Transverse colon (tissue), 4 donors: ENCODE results near the gene GIPR. TPM values are rescaled to one million over a fixed set of nuclear protein-coding genes. Genes with fewer than 3 reads are reported as not detected.

Source experiments
- DNase-seq: peaks from one replicate; pipeline ENCODE4 v3.0.0-alpha.2; 2019
- H3K27ac ChIP-seq, 4 donors: fragments of 200-600 bp; sonication (generic); 2 replicates each; pipeline ENCODE4 v1.5.1; 2016 to 2018; ENCODE audit warnings: inconsistent platforms in 4 of 4
- H3K27me3 ChIP-seq: fragments of 200-600 bp; sonication (generic); 2 replicates; pipeline ENCODE4 v1.5.1; 2017; ENCODE audit warnings: inconsistent platforms
- H3K36me3 ChIP-seq, 4 donors: fragments of 200-600 bp; sonication (generic); 2 replicates each; pipeline ENCODE4 v1.5.1; 2017 to 2019; ENCODE audit warnings: inconsistent platforms in 4 of 4
- H3K4me1 ChIP-seq, 4 donors: fragments of 200-600 bp; sonication (generic); 2 replicates each; pipeline ENCODE4 v1.5.1; 2017 to 2020; ENCODE audit warnings: inconsistent platforms in 4 of 4
- H3K4me3 ChIP-seq, 4 donors: fragments of 200-600 bp; sonication (generic); 1 replicate in 1 of 4; 2 replicates in 3 of 4; pipeline versions ENCODE4 v1.5.1 to v1.6.1; 2017 to 2019; ENCODE audit warnings: inconsistent platforms in 4 of 4
- H3K9me3 ChIP-seq, 2 donors: fragments of 200-600 bp; sonication (generic); 2 replicates each; pipeline ENCODE4 v1.5.1; 2017 to 2019; ENCODE audit warnings: inconsistent platforms in 2 of 2
- CTCF ChIP-seq, 5 experiments: fragments of 200-600 bp in 3 of 5; fragments of 450-650 bp in 2 of 5; sonication (generic) in 3 of 5; IDR thresholded peaks; 1 replicate in 2 of 5; 2 replicates in 3 of 5; pipeline ENCODE4 v1.5.1; 2016 to 2017; ENCODE audit warnings: antibody characterized with exemption in 5 of 5, inconsistent platforms in 3 of 5, mild to moderate bottlenecking in 2 of 5, moderate library complexity in 1 of 5
- EP300 ChIP-seq: sonication (generic); formaldehyde crosslinking; IDR thresholded peaks from one replicate; pipeline ENCODE4 v1.6.1; 2017; ENCODE audit warnings: antibody characterized with exemption, low read depth
- POLR2A ChIP-seq: fragments of 450-650 bp; IDR thresholded peaks from one replicate; pipeline ENCODE4 v1.6.1; 2016; ENCODE audit warnings: antibody characterized with exemption, mild to moderate bottlenecking, moderate library complexity
- POLR2AphosphoS5 ChIP-seq, 3 donors: sonication (generic); formaldehyde crosslinking; IDR thresholded peaks; one replicate each; pipeline ENCODE4 v1.6.1; 2016; ENCODE audit warnings: antibody characterized with exemption in 3 of 3
- WGBS, 2 donors: methylation state at CpG; one replicate each; pipeline ENCODE4 v1.1.5; 2018; ENCODE audit warnings: low coverage in 1 of 2; 5-methylcytosine and 5-hydroxymethylcytosine counted together
- in situ Hi-C, 4 donors: fragments of 200-750 bp; cut with MboI; loops; one replicate each; pipeline versions ENCODE4 v1.15.0 to v1.15.1; 2017; ENCODE audit warnings: low sequenced_read_pairs in 3 of 4, low pct_ligation_motif_present in 1 of 4, low pct_unique_long_range_greater_than_20kb in 1 of 4
- intact Hi-C: fragments of 100-400 bp; cut with DNase I; formaldehyde crosslinking; loops from one replicate; pipeline ENCODE4 v1.15.1; 2023; ENCODE audit warnings: low total_unique reads
- total RNA-seq, 4 donors: library from RNA; depleted of rRNA; stranded (reverse); fragments of >200 nt; gene quantifications; one replicate each; pipeline ENCODE4 v1.1.0, GENCODE V29; 2016

Gene GIPR
- total RNA-seq, 4 donors from 2014 or later: 10.1 to 40.4 (median 14.1) TPM

- peaks cover 0 to 17% (median 4%) of the 10 kb centered on the region in 4 donors for H3K36me3 ChIP-seq
- DNase-seq: no peak
- H3K27ac ChIP-seq: no peak overlapping the region
- intact Hi-C loops: no loop called here
- in situ Hi-C loops: no loop called here
- TF ChIP-seq POLR2AphosphoS5 (IDR thresholded peaks at IDR 0.05) (no peak), EP300 (no peak), POLR2A (no peak), CTCF (IDR thresholded peaks at IDR 0.05) (no peak)
- no peaks in the 10 kb centered on the region for H3K27me3 ChIP-seq
- H3K4me1 ChIP-seq: peaks cover 0 to 8% (median 3%) of the 10 kb centered on the region in 4 donors
- WGBS, 2 donors: 76% methylated on average over 4 of the region's 4 CpGs; no CpG with 5 or more reads in 1 of the 2 donors
- no peak overlapping the region for H3K4me3 ChIP-seq
- no peaks in the 10 kb centered on the region for H3K9me3 ChIP-seq
Observed at GRCh38 chr19:45629704-45630103, 38.3 kb upstream of the GIPR start.

DNA sequence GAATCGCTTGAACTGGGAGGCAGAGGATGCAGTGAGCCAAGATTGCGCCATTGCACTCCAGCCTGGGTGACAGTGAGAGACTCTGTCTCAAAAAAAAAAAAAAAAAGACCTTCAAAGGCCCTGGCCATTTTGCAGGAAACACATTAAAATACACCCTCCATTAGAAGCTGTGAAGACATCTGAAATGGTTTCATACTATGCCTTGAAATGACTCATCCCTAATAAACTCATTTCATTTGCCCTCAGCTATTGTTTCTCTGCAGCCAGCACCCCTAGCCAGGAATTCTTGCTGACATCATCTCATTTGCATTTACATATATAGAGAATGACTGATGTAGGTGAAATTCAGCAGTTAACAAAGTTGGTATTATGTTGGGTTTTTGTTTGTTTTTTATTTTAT lies 37.6 kb upstream of the GIPR start:
- Histone ChIP-seq H3K4me1 (peaks cover 0 to 8% (median 3%) of the 10 kb centered on the region in 4 donors), H3K27me3 (no peaks in the 10 kb centered on the region), H3K4me3 (no peak overlapping the region), H3K36me3 (peaks cover 0 to 14% (median 4%) of the 10 kb centered on the region in 4 donors), H3K9me3 (no peaks in the 10 kb centered on the region), H3K27ac (no peak overlapping the region)
- intact Hi-C loops (no loop called here), in situ Hi-C loops (no loop called here)
- DNase-seq: no peak
- WGBS, 2 donors: 89% methylated on average over 2 of the region's 2 CpGs; no CpG with 5 or more reads in 1 of the 2 donors
- TF ChIP-seq POLR2A (no peak), POLR2AphosphoS5 (IDR thresholded peaks at IDR 0.05) (no peak), EP300 (no peak), CTCF (IDR thresholded peaks at IDR 0.05) (no peak)

GRCh38 chr19:45632468-45633196 lies 35.4 kb upstream of the GIPR start:
- Histone ChIP-seq H3K27me3 (no peaks in the 10 kb centered on the region), H3K4me3 (no peak overlapping the region), H3K27ac (no peak overlapping the region), H3K4me1 (peaks cover 0 to 8% (median 3%) of the 10 kb centered on the region in 4 donors), H3K9me3 (no peaks in the 10 kb centered on the region), H3K36me3 (peaks cover 0 to 6% (median 3%) of the 10 kb centered on the region in 4 donors)
- in situ Hi-C loops (no loop called here), intact Hi-C loops (no loop called here)
- TF ChIP-seq POLR2AphosphoS5 (IDR thresholded peaks at IDR 0.05) (no peak), POLR2A (no peak), CTCF (IDR thresholded peaks at IDR 0.05) (no peak), EP300 (no peak)
- DNase-seq: peak; percentile 70
- WGBS, 2 donors: 63 to 93% methylated on average over 10 to 26 of the region's 27 CpGs

GRCh38 chr19:45636275-45636674 lies 31.7 kb upstream of the GIPR start:
- Histone ChIP-seq H3K27ac (no peak overlapping the region), H3K4me3 (no peak overlapping the region), H3K36me3 (no peaks in the 10 kb centered on the region), H3K9me3 (no peaks in the 10 kb centered on the region), H3K4me1 (peaks cover 3 to 31% (median 22%) of the 10 kb centered on the region in 4 donors), H3K27me3 (no peaks in the 10 kb centered on the region)
- no peak for TF ChIP-seq POLR2A
- TF ChIP-seq CTCF (IDR thresholded peaks at IDR 0.05): no peak
- TF ChIP-seq EP300: no peak
- TF ChIP-seq POLR2AphosphoS5 (IDR thresholded peaks at IDR 0.05): no peak
- no peak for DNase-seq
- WGBS, 2 donors: 96 to 100% methylated on average over 1 of the region's 1 CpG
- intact Hi-C loops (no loop called here), in situ Hi-C loops (no loop called here)
